Common myeloid progenitor, CD34-positive (primary cell): Measurements from ENCODE around the gene TUSC2.
A peak's percentile ranks its signal among the peaks of the same experiment; 100 is the strongest.
"Not testable (repeated sequence)": the region's sequence is repeated elsewhere in the genome, so short reads cannot be mapped to it uniquely, and the experiment has no call there.

Source experiments
- CTCF ChIA-PET: fragments of 350-600 bp; sonication (Branson Sonifier 250); formaldehyde crosslinking; loops from one replicate; lab custom pipeline; 2021; ENCODE audit warnings: antibody characterized with exemption; lab: Charles Lee
- POLR2A ChIA-PET: fragments of 350-600 bp; sonication (Branson Sonifier 250); formaldehyde crosslinking; loops from one replicate; lab custom pipeline; 2021; ENCODE audit warnings: antibody characterized with exemption; lab: Charles Lee
- DNase-seq, 3 donors: peaks; one replicate each; pipeline versions ENCODE4 v3.0.0 to v3.0.0-alpha.2; 2013
- H3K27ac ChIP-seq, 2 experiments: 1 replicate in 1 of 2; 2 replicates in 1 of 2; pipeline ENCODE4 v1.7.0; 2013; ENCODE audit warnings: inconsistent platforms in 2 of 2, low read length in 2 of 2, mild to moderate bottlenecking in 2 of 2, low read depth in 1 of 2, moderate library complexity in 1 of 2; ENCODE audit not compliant: severe bottlenecking in 2 of 2, insufficient read depth in 1 of 2, poor library complexity in 1 of 2
- H3K27me3 ChIP-seq, 5 experiments: replicated peaks in 2 of 5; 1 replicate in 3 of 5; 2 replicates in 2 of 5; pipeline versions ENCODE4 v1.6.1 to v1.7.0; 2013; ENCODE audit warnings: low read length in 4 of 5, mild to moderate bottlenecking in 2 of 5, moderate library complexity in 2 of 5, inconsistent platforms in 1 of 5; ENCODE audit not compliant: insufficient read depth in 5 of 5, control insufficient read depth in 4 of 5
- H3K36me3 ChIP-seq, 4 experiments: 1 replicate in 2 of 4; 2 replicates in 2 of 4; pipeline versions ENCODE4 v1.6.1 to v1.7.0; 2013; ENCODE audit warnings: low read length in 3 of 4, control low read depth in 1 of 4, mild to moderate bottlenecking in 1 of 4; ENCODE audit not compliant: control insufficient read depth in 4 of 4, insufficient read depth in 4 of 4
- H3K4me1 ChIP-seq, 4 experiments: 1 replicate in 3 of 4; 2 replicates in 1 of 4; pipeline versions ENCODE4 v1.6.1 to v1.7.1; 2013; ENCODE audit warnings: low read length in 3 of 4, mild to moderate bottlenecking in 3 of 4, control low read depth in 1 of 4, inconsistent platforms in 1 of 4, moderate library complexity in 1 of 4; ENCODE audit not compliant: control insufficient read depth in 4 of 4, insufficient read depth in 4 of 4; ENCODE audit errors: control extremely low read depth in 1 of 4
- H3K4me3 ChIP-seq, 7 experiments: 1 replicate in 4 of 7; 2 replicates in 3 of 7; pipeline versions ENCODE4 v1.5.1 to v1.7.0; 2013; ENCODE audit warnings: mild to moderate bottlenecking in 7 of 7, low read length in 6 of 7, moderate library complexity in 6 of 7, inconsistent platforms in 2 of 7, low read depth in 2 of 7, control low read depth in 1 of 7; ENCODE audit not compliant: insufficient read depth in 4 of 7, control insufficient read depth in 1 of 7; ENCODE audit errors: extremely low read depth in 1 of 7
- H3K9me3 ChIP-seq, 5 experiments: 1 replicate in 4 of 5; 2 replicates in 1 of 5; pipeline versions ENCODE4 v1.6.1 to v1.7.1; 2013; ENCODE audit warnings: low read length in 4 of 5, mild to moderate bottlenecking in 2 of 5, inconsistent platforms in 1 of 5, low read depth in 1 of 5, moderate library complexity in 1 of 5; ENCODE audit not compliant: control insufficient read depth in 4 of 5, insufficient read depth in 2 of 5; ENCODE audit errors: control extremely low read depth in 1 of 5
- WGBS: methylation state at CpG from one replicate; pipeline ENCODE4 v1.1.5; 2013; ENCODE audit not compliant: insufficient coverage; 5-methylcytosine and 5-hydroxymethylcytosine counted together

Gene TUSC2

DNA sequence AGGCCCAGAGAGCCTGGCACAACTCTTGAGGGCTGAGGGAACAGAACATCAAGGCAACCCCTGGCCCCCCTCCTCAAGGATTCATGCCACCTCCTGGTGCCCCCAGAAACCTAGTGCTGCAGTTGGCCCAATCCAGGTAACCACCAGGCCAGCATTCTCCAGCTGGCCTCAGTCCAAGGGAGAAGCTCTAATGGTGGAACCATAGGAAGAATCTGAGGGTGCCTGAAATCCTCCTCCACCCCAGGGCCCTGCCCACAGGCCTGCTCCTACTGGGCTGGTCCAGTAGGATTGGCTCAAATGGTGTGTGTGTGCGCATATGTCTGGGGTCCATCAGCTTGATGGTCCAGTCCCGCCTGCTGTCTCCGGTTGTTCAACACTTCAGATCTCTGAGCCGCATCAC lies 13.2 kb downstream of the TUSC2 start:
- ChIA-PET POLR2A (interaction anchor here (1.0 kb wide), 1 partner anchor 15 kb away, joined by 3 read pairs; no protein-coding TSS in a partner anchor), CTCF (interaction anchor here (0.6 to 11.6 kb wide), 7 partner anchors 9 to 169 kb away, joined by 3 to 105 read pairs (median 5); partner anchors contain the start of genes HYAL1 and TUSC2)
- no peak for DNase-seq
- Histone ChIP-seq H3K36me3 (peaks cover 0 to 37% (median 10%) of the 10 kb centered on the region in 4 experiments), H3K27me3 (no peaks in the 10 kb centered on the region), H3K9me3 (no peaks in the 10 kb centered on the region), H3K4me3 (no peak overlapping the region), H3K27ac (no peak overlapping the region), H3K4me1 (peaks cover 2 to 25% (median 22%) of the 10 kb centered on the region in 4 experiments)
- 90% methylated on average over 2 of the region's 4 CpGs for WGBS

DNA sequence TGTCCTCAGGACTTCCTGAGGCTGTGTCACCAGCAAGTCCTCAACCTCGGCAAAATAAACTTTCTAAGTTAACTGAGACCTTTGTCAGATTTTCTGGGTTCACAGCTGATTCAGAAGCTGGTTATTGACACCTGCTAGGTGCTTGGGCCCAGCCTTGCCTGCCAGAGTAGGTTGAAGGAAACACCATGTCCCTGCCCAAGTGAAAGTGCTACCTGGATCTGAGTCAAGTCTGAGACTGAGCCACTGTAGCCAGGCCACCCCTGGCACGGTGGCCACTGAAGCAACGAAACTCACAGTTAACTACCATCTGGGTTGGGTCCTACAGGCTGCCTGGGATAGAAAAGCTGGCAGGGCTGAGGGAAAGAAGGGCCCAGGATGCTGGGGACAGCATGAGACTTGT lies 13.7 kb downstream of the TUSC2 start:
- Histone ChIP-seq H3K36me3 (peaks cover 0 to 33% (median 10%) of the 10 kb centered on the region in 4 experiments), H3K27ac (no peak overlapping the region), H3K4me3 (no peak overlapping the region), H3K4me1 (peaks cover 2 to 20% (median 18%) of the 10 kb centered on the region in 4 experiments), H3K27me3 (no peaks in the 10 kb centered on the region), H3K9me3 (no peaks in the 10 kb centered on the region)
- DNase-seq = no peak
- ChIA-PET CTCF (interaction anchor here (1.3 to 11.6 kb wide), 5 partner anchors 8 to 40 kb away, joined by 3 to 105 read pairs (median 8); partner anchors contain the start of genes HYAL1 and TUSC2), POLR2A (no interaction called here)
- WGBS = 96% methylated on average over 3 of the region's 3 CpGs

DNA sequence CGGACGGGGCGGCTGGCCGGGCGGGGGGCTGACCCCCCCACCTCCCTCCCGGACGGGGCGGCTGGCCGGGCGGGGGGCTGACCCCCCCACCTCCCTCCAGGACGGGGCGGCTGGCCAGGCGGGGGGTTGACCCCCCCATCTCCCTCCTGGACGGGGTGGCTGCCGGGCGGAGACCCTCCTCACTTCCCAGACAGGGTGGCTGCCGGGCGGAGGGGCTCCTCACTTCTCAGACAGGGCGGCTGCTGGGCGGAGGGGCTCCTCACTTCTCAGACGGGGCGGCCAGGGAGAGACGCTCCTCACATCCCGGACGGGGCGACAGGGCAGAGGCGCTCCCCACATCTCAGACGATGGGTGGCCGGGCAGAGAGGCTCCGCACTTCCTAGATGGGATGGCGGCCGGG lies 16.0 kb downstream of the TUSC2 start:
- CTCF ChIA-PET, DNase-seq, H3K4me3 ChIP-seq, H3K27ac ChIP-seq, H3K9me3 ChIP-seq, H3K27me3 ChIP-seq, H3K4me1 ChIP-seq, POLR2A ChIA-PET: not testable (repeated sequence)
- H3K36me3 ChIP-seq = peaks cover 0 to 11% (median 5%) of the 10 kb centered on the region in 4 experiments
- WGBS = 98% methylated on average over 6 of the region's 32 CpGs

DNA sequence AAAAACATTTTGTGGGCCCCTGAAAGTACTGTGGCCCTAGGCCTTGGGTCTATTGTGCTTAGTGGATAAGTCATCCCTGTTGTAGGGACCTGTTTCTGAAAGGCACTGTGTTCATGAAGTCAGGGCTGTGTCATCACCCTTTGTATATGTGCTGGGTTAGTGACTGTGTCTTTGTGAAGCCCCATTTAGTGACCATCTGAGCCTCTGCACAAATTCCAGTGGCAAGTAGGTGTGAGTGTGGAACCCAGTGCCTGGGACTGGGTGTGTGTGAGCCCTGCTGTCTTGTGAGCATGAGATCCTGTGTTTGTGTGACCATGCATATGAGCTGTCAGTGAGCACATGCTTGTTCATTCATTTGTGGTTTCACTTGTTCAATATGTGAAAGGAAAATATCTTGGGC lies 23.4 kb downstream of the TUSC2 start:
- H3K27me3 ChIP-seq = no peaks in the 10 kb centered on the region
- H3K9me3 ChIP-seq = peaks cover 0 to 5% (median 2%) of the 10 kb centered on the region in 5 experiments
- DNase-seq = no peak
- peaks cover 5 to 11% (median 10%) of the 10 kb centered on the region in 4 experiments for H3K4me1 ChIP-seq
- no peak overlapping the region for H3K4me3 ChIP-seq
- H3K36me3 ChIP-seq = peaks cover 0 to under 1% (median 0%) of the 10 kb centered on the region in 4 experiments
- no peak overlapping the region for H3K27ac ChIP-seq
- ChIA-PET CTCF (interaction anchor here (1.0 to 9.6 kb wide), 3 partner anchors 15 to 23 kb away, joined by 4 to 105 read pairs (median 6); partner anchors contain the start of gene HYAL2), POLR2A (no interaction called here)

DNA sequence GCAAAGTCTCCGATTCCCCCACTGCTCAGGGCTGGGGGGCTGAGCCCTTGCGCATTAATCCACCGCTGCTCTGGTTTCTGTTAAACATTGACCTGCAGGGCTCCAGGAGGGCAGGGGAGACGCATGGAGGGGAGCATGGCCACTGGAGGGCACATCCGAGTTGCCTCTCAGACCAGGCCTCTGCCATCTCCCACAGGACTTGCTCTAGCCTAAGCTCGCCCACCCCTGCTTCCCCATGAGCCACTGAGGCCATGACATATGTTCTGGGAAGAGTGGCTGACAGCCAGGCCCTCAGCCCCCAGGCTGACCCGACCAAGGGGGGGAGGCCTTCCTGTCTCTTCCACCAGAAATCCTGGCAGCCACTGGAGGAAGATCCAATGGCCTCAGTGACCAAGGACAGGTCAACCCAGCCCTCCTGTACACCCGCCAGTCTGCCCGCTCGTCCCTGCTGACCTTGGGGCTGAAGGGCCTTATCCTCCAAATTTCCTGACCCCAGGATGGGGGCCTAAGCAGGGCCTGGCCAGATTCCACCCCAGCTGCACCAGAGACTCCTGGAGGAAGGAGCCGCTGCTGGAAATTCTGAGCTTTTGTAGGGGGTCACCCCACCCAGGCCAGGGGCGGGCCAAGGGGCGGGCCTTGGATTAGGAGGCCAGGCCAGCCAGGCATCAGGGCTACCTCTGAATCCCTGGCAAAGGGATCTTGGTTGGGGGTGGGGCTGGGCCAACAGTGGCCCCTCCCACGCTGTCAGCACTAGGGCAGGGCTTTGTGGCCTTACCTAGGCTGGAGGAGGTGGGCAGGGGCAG lies 24.8 kb downstream of the TUSC2 start, which contains the start of gene HYAL1:
Gene HYAL1 (minus strand): TSS at position 562 of the 803 bp plus-strand sequence. CDS start 618 bp downstream, outside the sequence.
- Histone ChIP-seq H3K27me3 (no peaks in the 10 kb centered on the region), H3K27ac (peak within 1 kb of the TSS in 1 of 2 experiments; percentile 58), H3K36me3 (no peaks in the 10 kb centered on the region), H3K4me3 (no peak within 1 kb of the TSS), H3K9me3 (peaks cover 0 to 4% (median 2%) of the 10 kb centered on the region in 5 experiments), H3K4me1 (peaks cover 5 to 21% (median 20%) of the 10 kb centered on the region in 4 experiments)
- ChIA-PET POLR2A (interaction anchor here (1.7 kb wide), 1 partner anchor 25 kb away, joined by 5 read pairs; the partner anchor contains the start of gene TUSC2), CTCF (interaction anchor here (1.5 to 9.6 kb wide), 3 partner anchors 11 to 25 kb away, joined by 4 to 105 read pairs (median 8); partner anchors contain the start of genes HYAL2, IFRD2 and TUSC2)
- peak in 1 of 3 donors; percentile 38 for DNase-seq
- 78% methylated on average over 8 of the region's 14 CpGs for WGBS

DNA sequence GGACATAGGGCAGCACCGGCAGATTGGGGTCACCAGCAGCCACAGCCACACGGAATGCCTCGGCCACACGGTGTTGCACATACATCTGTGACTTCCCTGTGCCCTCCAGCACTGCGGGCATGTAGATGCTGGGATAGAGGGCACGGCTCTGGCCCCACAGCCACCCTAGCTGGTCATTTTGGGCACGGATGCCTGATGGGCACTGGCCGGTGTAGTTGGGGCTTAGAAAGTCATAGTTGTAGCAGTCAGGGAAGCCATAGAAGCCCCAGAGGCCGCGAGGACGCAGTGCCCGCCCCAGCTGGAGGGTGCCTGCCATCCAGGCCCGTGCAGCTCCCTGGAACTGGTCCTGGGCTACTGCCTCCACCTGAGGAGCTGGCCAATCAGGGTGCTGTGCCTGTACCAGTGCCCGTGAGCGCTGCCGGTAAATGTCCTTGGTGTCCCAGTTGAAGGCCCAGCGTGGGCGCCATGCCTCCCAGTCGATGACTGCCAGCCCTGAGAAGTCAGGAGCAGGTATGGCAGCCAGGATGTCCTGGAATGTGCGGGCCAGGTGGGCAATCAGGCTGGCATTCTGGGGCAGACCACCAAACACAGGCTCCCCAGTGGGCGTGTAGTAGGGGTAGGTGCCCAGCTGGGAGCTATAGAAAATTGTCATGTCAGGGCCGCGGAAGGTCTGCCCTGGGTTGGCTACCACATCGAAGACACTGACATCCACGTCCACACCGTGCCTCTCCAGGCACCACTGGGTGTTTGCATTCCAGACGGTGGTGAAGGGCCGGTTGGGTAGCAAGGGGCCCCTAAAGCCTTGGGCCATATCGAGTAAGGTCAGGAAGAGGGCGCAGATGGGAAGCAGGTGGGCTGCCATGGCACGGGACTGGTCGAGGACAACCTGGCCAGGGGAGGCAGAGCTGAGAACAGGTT lies 25.7 kb downstream of the TUSC2 start:
- Histone ChIP-seq H3K27ac (no peak overlapping the region), H3K27me3 (no peaks in the 10 kb centered on the region), H3K4me1 (peaks cover 7 to 29% (median 29%) of the 10 kb centered on the region in 4 experiments), H3K9me3 (peaks cover 0 to 2% (median 0%) of the 10 kb centered on the region in 5 experiments), H3K4me3 (no peak overlapping the region), H3K36me3 (peaks cover 0 to 4% (median 1%) of the 10 kb centered on the region in 4 experiments)
- 95% methylated on average over 31 of the region's 32 CpGs for WGBS
- no peak for DNase-seq
- ChIA-PET POLR2A (interaction anchor here (1.7 kb wide), 1 partner anchor 26 kb away, joined by 5 read pairs; the partner anchor contains the start of gene TUSC2), CTCF (interaction anchor here (1.5 to 9.6 kb wide), 3 partner anchors 10 to 26 kb away, joined by 4 to 105 read pairs (median 8); partner anchors contain the start of genes HYAL2, IFRD2 and TUSC2)
